Measurements from ENCODE around the gene SPRY2. TPM values are rescaled to one million over a fixed set of nuclear protein-coding genes. Genes with fewer than 3 reads are reported as not detected.
A peak's percentile ranks its signal among the peaks of the same experiment; 100 is the strongest.

SPRY2 gene
- total and polyA plus RNA-seq, 2 of the 8 experiments (the other 6 are each of a cell fraction or from before 2014, with no cell fraction given), result 37.7 to 37.9 TPM

DNA sequence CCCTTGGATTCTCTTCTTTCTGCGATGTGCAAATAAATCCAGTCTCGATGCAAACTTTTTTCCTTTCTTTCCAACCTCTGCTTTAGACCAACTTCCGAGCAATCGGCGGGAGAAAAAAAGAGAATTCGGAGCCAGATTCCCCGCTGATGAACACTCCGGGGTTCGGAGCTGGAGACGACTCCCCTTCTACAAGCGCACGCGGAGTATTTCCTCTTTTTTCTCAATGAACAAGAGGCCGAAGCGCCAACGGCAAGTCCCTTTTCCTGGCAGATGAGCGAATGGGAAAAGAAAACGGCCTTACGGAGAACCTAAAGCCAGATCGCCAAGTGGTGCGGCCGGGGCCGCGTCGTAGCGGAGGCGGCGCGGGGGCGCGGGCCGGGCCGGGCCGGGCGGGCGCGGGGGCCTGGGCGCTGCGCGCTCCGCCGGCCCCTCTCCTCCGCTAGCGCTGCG lies 250 bp downstream of the SPRY2 start:
- peaks cover 41 to 51% of the 10 kb centered on the region in 2 experiments for H3K79me2 ChIP-seq (ENCODE audit: control insufficient read depth in 1 of 2, insufficient read depth in 2 of 2, low read length in 2 of 2)
- peak overlapping the region; percentile 81 to 92 (median 90) for H3K9ac ChIP-seq (replicated peaks in 1 of 4; ENCODE audit: extremely low read depth in 1 of 4, low read depth in 3 of 4, low read length in 3 of 4)
- no peak overlapping the region for H2AFZ ChIP-seq (ENCODE audit: low read length)
- no peaks in the 10 kb centered on the region for H3K9me3 ChIP-seq (ENCODE audit: insufficient read depth in 2 of 2, low read depth in 1 of 2, low read length in 1 of 2)
- H4K5ac ChIP-seq (ENCODE audit: insufficient read length, low read depth, low read length), result peak overlapping the region; percentile 8
- no peak overlapping the region for H2BK120ac ChIP-seq (replicated peaks; ENCODE audit: low read depth, low read length)
- 0 out of 2 replicates have a peak, but pooled peaks cover 4% of the 10 kb centered on the region for H3K79me1 ChIP-seq (ENCODE audit: low read depth, low read length)
- peak overlapping the region; percentile 77 for H3K56ac ChIP-seq (replicated peaks; ENCODE audit: insufficient read length, low read depth, low read length)
- peak overlapping the region; percentile 87; the same call in 1 of the 2 replicates for H4K8ac ChIP-seq (ENCODE audit: extremely low read depth, insufficient read depth, low read length)
- 1% methylated on average over 20 of the region's 45 CpGs; no CpG with 5 or more reads in 1 of the 2 experiments for WGBS, 2 experiments (ENCODE audit: extremely low coverage in 1 of 2, insufficient coverage in 1 of 2, insufficient read length in 1 of 2, insufficient replicate concordance in 2 of 2, low coverage in 1 of 2, low lambda C conversion rate in 2 of 2, missing lambda C conversion rate in 1 of 2)
- POLR2A ChIA-PET (ENCODE audit: partially characterized antibody), result interaction anchor here (0.7 to 3.7 kb wide), 18 partner anchors 11 to 644 kb away, joined by 3 to 34 read pairs (median 3); no protein-coding TSS in a partner anchor
- peak overlapping the region; percentile 73 to 100 (median 92) for H3K4me3 ChIP-seq (ENCODE audit: extremely low read depth in 1 of 4, insufficient read depth in 2 of 4, low read depth in 3 of 4, low read length in 4 of 4)
- no peak overlapping the region for H2BK15ac ChIP-seq (ENCODE audit: low read length)
- 0 out of 2 replicates have a peak overlapping the region, but pooled peaks have one; percentile 20 for H2BK12ac ChIP-seq (ENCODE audit: low read depth, low read length)
- peaks cover 0 to 20% (median 10%) of the 10 kb centered on the region in 4 experiments; a peak in 6 of 7 replicates for H3K4me1 ChIP-seq (replicated peaks in 1 of 4; ENCODE audit: control insufficient read depth in 3 of 4, insufficient read depth in 4 of 4, low read length in 3 of 4)
- peak overlapping the region; percentile 91 for H4K91ac ChIP-seq (replicated peaks; ENCODE audit: insufficient read length, low read length)
- H3K4ac ChIP-seq (replicated peaks; ENCODE audit: insufficient read length, low read depth, low read length), result peak overlapping the region; percentile 46
- no peak for DNase-seq (ENCODE audit: low read depth in 1 of 2, low spot score in 2 of 2)
- no peak overlapping the region for H3K14ac ChIP-seq (ENCODE audit: insufficient read length)
- H3K23me2 ChIP-seq (ENCODE audit: low read depth, low read length), result peaks cover 10% of the 10 kb centered on the region
- no peak for FAIRE-seq
- H3K27ac ChIP-seq (ENCODE audit: low read depth, low read length), result peak overlapping the region; percentile 96; the same call in 1 of the 2 replicates
- CTCF ChIA-PET (ENCODE audit: partially characterized antibody), result interaction anchor here (0.6 to 5.1 kb wide), 7 partner anchors 16 to 405 kb away, joined by 3 to 61 read pairs (median 4); no protein-coding TSS in a partner anchor
- TF ChIP-seq PHF8 (conservative IDR thresholded peaks at IDR 0.05; ENCODE audit: low read depth, low read length), result peak; percentile 47; the same call in 1 of the 2 replicates
- TF ChIP-seq SIN3A (conservative IDR thresholded peaks at IDR 0.05 in 1 of 2, IDR thresholded peaks at IDR 0.05 in 1 of 2; ENCODE audit: low read depth in 1 of 2, low read length in 2 of 2), result 0 out of 4 replicates have a peak, but pooled peaks of 1 of the 2 experiments have one; percentile 12
- no peak for TF ChIP-seq TAF7 (optimal IDR thresholded peaks at IDR 0.05; ENCODE audit: borderline replicate concordance, low read depth, low read length)
- H3K27me3 ChIP-seq (replicated peaks in 1 of 4; ENCODE audit: control insufficient read depth in 3 of 4, extremely low read depth in 1 of 4, insufficient read depth in 3 of 4, low read length in 3 of 4), result peaks cover 0 to 2% (median 0%) of the 10 kb centered on the region in 4 experiments; a peak in 1 of 7 replicates
- peaks cover 3 to 19% (median 12%) of the 10 kb centered on the region in 4 experiments; a peak in 6 of 8 replicates for H3K36me3 ChIP-seq (ENCODE audit: control insufficient read depth in 2 of 4, insufficient read depth in 4 of 4, low read length in 3 of 4)
- peaks cover 23 to 25% of the 10 kb centered on the region in 2 experiments for H4K20me1 ChIP-seq (replicated peaks in 1 of 2; ENCODE audit: control insufficient read depth in 1 of 2, insufficient read depth in 2 of 2, low read length in 2 of 2)
- H3K23ac ChIP-seq (ENCODE audit: insufficient read length), result no peak overlapping the region
- peak overlapping the region; percentile 70 to 74 for H3K4me2 ChIP-seq (ENCODE audit: insufficient read depth in 1 of 2, low read depth in 2 of 2, low read length in 2 of 2)
- peak overlapping the region; percentile 79 for H3K18ac ChIP-seq (ENCODE audit: extremely low read depth, low read length)
- peak overlapping the region; percentile 85 for H2BK5ac ChIP-seq (ENCODE audit: low read depth, low read length)
- no peak overlapping the region for H2BK20ac ChIP-seq (ENCODE audit: low read length)
- peak overlapping the region; percentile 44; the same call in 1 of the 2 replicates for H2AK5ac ChIP-seq (ENCODE audit: low read depth, low read length)

Data from H1 (cell line).